Right atrium auricular region (tissue), 2 donors: ENCODE data around the gene CAPZA1. TPM values are rescaled to one million over a fixed set of nuclear protein-coding genes. Genes with fewer than 3 reads are reported as not detected.

Experiments used
- DNase-seq: peaks from one replicate; pipeline ENCODE4 v3.0.0-alpha.2; 2019; ENCODE audit warnings: low spot score
- H3K27ac ChIP-seq, 2 donors: fragments of 200-600 bp; sonication (generic); 1 replicate in 1 of 2; 2 replicates in 1 of 2; pipeline ENCODE4 v1.5.1; 2016 to 2019
- H3K27me3 ChIP-seq, 2 donors: fragments of 200-600 bp; sonication (generic); one replicate each; pipeline versions ENCODE4 v1.5.1 to v1.6.0; 2017 to 2019
- H3K36me3 ChIP-seq: fragments of 200-600 bp; sonication (generic); one replicate; pipeline ENCODE4 v1.5.1; 2016
- H3K4me1 ChIP-seq, 2 donors: fragments of 200-600 bp; sonication (generic); one replicate each; pipeline versions ENCODE4 v1.5.1 to v1.6.0; 2017 to 2019
- H3K4me3 ChIP-seq, 2 donors: fragments of 200-600 bp; sonication (generic); 1 replicate in 1 of 2; 2 replicates in 1 of 2; pipeline ENCODE4 v1.5.1; 2017 to 2019; ENCODE audit warnings: mild to moderate bottlenecking in 1 of 2, moderate library complexity in 1 of 2
- H3K9me3 ChIP-seq, 2 donors: fragments of 200-600 bp; sonication (generic); one replicate each; pipeline ENCODE4 v1.5.1; 2019
- CTCF ChIP-seq, 2 donors: fragments of 200-600 bp; sonication (generic); IDR thresholded peaks; one replicate each; pipeline ENCODE4 v1.5.1; 2019; ENCODE audit warnings: antibody characterized with exemption in 2 of 2
- total RNA-seq, 2 donors: library from RNA; depleted of rRNA; stranded (reverse); fragments of >200 nt; gene quantifications; one replicate each; pipeline ENCODE4 v1.1.0, GENCODE V29; 2016

Gene CAPZA1
- total RNA-seq, 2 donors from 2014 or later, result 29.0 to 46.0 TPM

DNA sequence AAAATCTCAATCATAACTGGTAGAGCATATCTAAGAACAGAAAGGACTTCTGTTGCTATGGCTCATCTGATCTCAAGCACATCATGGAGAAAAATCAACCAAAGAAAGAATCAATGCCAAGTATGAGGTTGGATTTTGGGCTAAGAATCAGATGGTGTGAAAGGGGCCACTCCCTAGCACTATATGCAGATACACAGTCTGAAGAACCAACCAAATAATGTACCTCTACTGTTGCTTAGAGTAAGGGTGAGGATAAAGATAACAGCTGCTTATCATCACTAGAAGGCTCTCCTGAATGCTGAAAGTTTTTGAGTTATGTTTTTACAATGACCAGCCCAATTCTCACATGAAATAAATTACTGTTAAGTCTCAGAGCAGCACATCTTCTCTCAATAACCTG, 36.3 kb upstream of the CAPZA1 start:
- Histone ChIP-seq H3K4me1 (no peaks in the 10 kb centered on the region), H3K27ac (no peak overlapping the region), H3K4me3 (no peak overlapping the region), H3K9me3 (peaks cover 0 to 9% of the 10 kb centered on the region in 2 donors), H3K27me3 (no peaks in the 10 kb centered on the region), H3K36me3 (peaks cover 36% of the 10 kb centered on the region)
- TF ChIP-seq CTCF (IDR thresholded peaks at IDR 0.05), result no peak
- no peak for DNase-seq

DNA sequence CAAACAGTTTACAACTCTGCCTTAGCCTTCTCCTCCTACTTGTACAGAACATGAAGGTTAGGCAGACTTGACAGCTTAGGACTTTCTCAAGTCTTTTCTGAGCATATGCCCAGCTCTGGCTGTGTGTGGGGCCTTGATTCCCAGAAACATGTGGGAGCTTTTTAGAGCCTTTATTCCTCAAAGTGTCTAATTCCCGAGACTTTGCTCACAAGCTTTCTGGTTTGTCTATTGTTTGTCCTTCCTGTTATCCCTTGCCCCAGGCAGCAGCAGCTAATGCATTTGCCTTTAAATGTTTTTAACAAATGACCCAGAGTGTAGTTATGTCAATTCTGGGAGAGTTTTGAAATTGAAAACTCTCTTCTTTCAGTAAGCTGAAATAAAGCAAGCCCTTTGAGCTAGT, 29.9 kb upstream of the CAPZA1 start:
- peaks cover 0 to 12% of the 10 kb centered on the region in 2 donors for H3K9me3 ChIP-seq
- no peak overlapping the region for H3K27ac ChIP-seq
- no peak for TF ChIP-seq CTCF (IDR thresholded peaks at IDR 0.05)
- no peak overlapping the region for H3K4me3 ChIP-seq
- H3K27me3 ChIP-seq, result no peaks in the 10 kb centered on the region
- peaks cover 9% of the 10 kb centered on the region for H3K36me3 ChIP-seq
- no peaks in the 10 kb centered on the region for H3K4me1 ChIP-seq
- DNase-seq, result no peak

- H3K9me3 ChIP-seq, result peaks cover 0 to 3% of the 10 kb centered on the region in 2 donors
- peaks cover 20% of the 10 kb centered on the region for H3K36me3 ChIP-seq
- no peaks in the 10 kb centered on the region for H3K4me1 ChIP-seq
- H3K4me3 ChIP-seq, result no peak overlapping the region
- no peak for DNase-seq
- H3K27me3 ChIP-seq, result no peaks in the 10 kb centered on the region
- TF ChIP-seq CTCF (IDR thresholded peaks at IDR 0.05), result no peak
- H3K27ac ChIP-seq, result no peak overlapping the region
Measured at GRCh38 chr1:112594208-112594876, 25.3 kb upstream of the CAPZA1 start.

DNA sequence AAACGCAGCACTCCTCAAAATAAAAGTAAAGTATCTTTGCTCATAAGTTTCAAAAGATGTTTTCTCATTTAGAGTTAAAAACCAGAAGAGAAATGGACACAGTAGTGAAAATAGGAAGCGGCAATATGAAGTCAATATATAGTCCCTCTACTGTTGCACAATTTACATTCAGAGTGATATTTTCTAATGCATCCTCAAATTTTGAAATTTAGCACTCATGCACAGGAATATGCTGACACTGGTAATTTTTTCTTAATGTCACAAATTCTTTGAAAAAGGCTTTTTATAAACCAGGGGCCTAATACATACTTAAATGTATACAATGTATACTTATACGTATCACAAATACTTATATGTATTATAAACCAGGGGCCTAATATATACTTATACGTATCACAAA, 20.2 kb upstream of the CAPZA1 start:
- Histone ChIP-seq H3K27ac (no peak overlapping the region), H3K4me3 (no peak overlapping the region), H3K9me3 (no peaks in the 10 kb centered on the region), H3K4me1 (no peaks in the 10 kb centered on the region), H3K27me3 (no peaks in the 10 kb centered on the region), H3K36me3 (peaks cover 44% of the 10 kb centered on the region)
- TF ChIP-seq CTCF (IDR thresholded peaks at IDR 0.05), result no peak
- no peak for DNase-seq

GRCh38 chr1:112603012-112603411, 16.6 kb upstream of the CAPZA1 start:
- no peak for TF ChIP-seq CTCF (IDR thresholded peaks at IDR 0.05)
- Histone ChIP-seq H3K9me3 (no peaks in the 10 kb centered on the region), H3K27me3 (no peaks in the 10 kb centered on the region), H3K27ac (no peak overlapping the region), H3K4me1 (no peaks in the 10 kb centered on the region), H3K36me3 (peaks cover 63% of the 10 kb centered on the region), H3K4me3 (no peak overlapping the region)
- DNase-seq, result no peak

DNA sequence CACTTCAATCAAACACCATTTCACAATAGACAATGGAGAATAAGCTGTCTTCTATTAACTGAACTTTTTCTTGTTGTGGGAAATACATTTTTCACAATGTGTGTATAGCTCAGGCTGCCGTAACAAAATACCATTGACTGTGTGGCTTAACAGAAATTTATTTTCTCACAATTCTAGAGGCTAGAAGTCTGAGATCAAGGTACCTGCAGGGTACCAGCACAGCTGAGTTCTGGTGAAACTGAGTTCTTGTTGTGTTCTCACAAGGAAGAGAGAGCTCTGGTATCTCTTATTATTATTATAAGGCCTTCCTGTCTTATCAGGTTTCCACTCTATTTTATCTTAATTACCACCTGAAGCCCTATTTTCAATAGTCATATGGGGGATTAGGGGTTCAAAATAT, 16.1 kb upstream of the CAPZA1 start:
- peaks cover 68% of the 10 kb centered on the region for H3K36me3 ChIP-seq
- no peaks in the 10 kb centered on the region for H3K9me3 ChIP-seq
- H3K27me3 ChIP-seq, result no peaks in the 10 kb centered on the region
- DNase-seq, result no peak
- no peak overlapping the region for H3K4me3 ChIP-seq
- H3K4me1 ChIP-seq, result no peaks in the 10 kb centered on the region
- TF ChIP-seq CTCF (IDR thresholded peaks at IDR 0.05), result no peak
- no peak overlapping the region for H3K27ac ChIP-seq
